K562 (cell line): ENCODE data around the gene CTXN1. TPM values are rescaled to one million over a fixed set of nuclear protein-coding genes. Genes with fewer than 3 reads are reported as not detected.
A peak's percentile ranks its signal among the peaks of the same experiment; 100 is the strongest.

Source experiments
- CHAMP1 ChIP-seq: fragments of 450-650 bp; IDR thresholded peaks from 2 replicates; pipeline ENCODE4 v1.6.1; 2016; ENCODE audit warnings: mild to moderate bottlenecking
- KLF6 ChIP-seq: fragments of 250-450 bp; sonication (Bioruptor Pico); IDR thresholded peaks from 2 replicates; pipeline ENCODE4 v1.4.0; 2020; ENCODE audit warnings: mild to moderate bottlenecking, moderate library complexity, borderline replicate concordance
- MCM7 ChIP-seq, 2 experiments: fragments of 450-650 bp; IDR thresholded peaks; 2 replicates each; pipeline ENCODE4 v1.6.1; 2016 to 2018
- MED1 ChIP-seq: sonication (generic); formaldehyde crosslinking; IDR thresholded peaks from 2 replicates; pipeline ENCODE4 v1.8.1; 2023; ENCODE audit warnings: missing genetic modification reagents, borderline replicate concordance
- MNT ChIP-seq, 2 experiments: fragments of 450-650 bp; conservative IDR thresholded peaks; 2 replicates each; pipeline ENCODE4 v1.6.1; 2017; ENCODE audit warnings: mild to moderate bottlenecking in 2 of 2, moderate library complexity in 2 of 2
- MYC ChIP-seq, 2 experiments: fragments of 250-450 bp in 1 of 2; sonication (Bioruptor Pico) in 1 of 2; IDR thresholded peaks; 2 replicates each; pipeline versions ENCODE4 v1.5.1 to v1.6.1; 2012 to 2021; ENCODE audit warnings: low read depth in 2 of 2, borderline replicate concordance in 1 of 2, improper control_type of control experiment in 1 of 2, low read length in 1 of 2, mild to moderate bottlenecking in 1 of 2, moderate library complexity in 1 of 2
- SREBF1 ChIP-seq: fragments of 150-350 bp; IDR thresholded peaks from 2 replicates; pipeline ENCODE4 v1.6.1; 2014; ENCODE audit warnings: antibody characterized with exemption, low read depth, low read length, borderline replicate concordance
- THAP7 ChIP-seq: fragments of 250-450 bp; sonication (Bioruptor Pico); IDR thresholded peaks from 2 replicates; pipeline ENCODE4 v1.5.0; 2021
- TSHZ1 ChIP-seq: fragments of 250-450 bp; sonication (Bioruptor Pico); IDR thresholded peaks from 2 replicates; pipeline ENCODE4 v1.4.0; 2020; ENCODE audit warnings: mild to moderate bottlenecking, moderate library complexity
- ZNF253 ChIP-seq: fragments of 250-450 bp; sonication (Bioruptor Pico); conservative IDR thresholded peaks from 2 replicates; pipeline ENCODE4 v1.6.1; 2021; ENCODE audit warnings: mild to moderate bottlenecking
- ZNF436 ChIP-seq: fragments of 250-450, 450-650 bp; sonication (Bioruptor Pico); formaldehyde crosslinking; IDR thresholded peaks from 2 replicates; pipeline ENCODE4 v1.7.0; 2020; ENCODE audit warnings: mild to moderate bottlenecking
- ZNF511 ChIP-seq: sonication (generic); formaldehyde crosslinking; IDR thresholded peaks from 2 replicates; pipeline ENCODE4 v1.8.0; 2022; ENCODE audit warnings: mild to moderate bottlenecking, missing genetic modification reagents
- ZNF639 ChIP-seq, 2 experiments: fragments of 200-800 bp in 1 of 2; sonication (Bioruptor generic) in 1 of 2; sonication (generic) in 1 of 2; formaldehyde crosslinking in 1 of 2; IDR thresholded peaks in 1 of 2; conservative IDR thresholded peaks in 1 of 2; 2 replicates each; pipeline versions ENCODE4 v1.5.0 to v1.6.1; 2016 to 2020; ENCODE audit warnings: missing compliant biosample characterization in 1 of 2, missing genetic modification characterization in 1 of 2, missing genetic modification reagents in 1 of 2
- ZNF785 ChIP-seq: fragments of 250-450 bp; sonication (Bioruptor Pico); IDR thresholded peaks from 2 replicates; pipeline ENCODE4 v1.4.0; 2020; ENCODE audit warnings: mild to moderate bottlenecking
- polyA plus RNA-seq, 8 experiments: library from polyadenylated mRNA; depleted of rRNA in 4 of 8; stranded (reverse) in 5 of 8; unstranded in 3 of 8; fragments of >200 nt; fragmentation: Nextera tagmentation in 2 of 8; fragmentation: Illumina TruSeq in 1 of 8; extraction: Ambion mirVana in 2 of 8; extraction: Trizol in 1 of 8; gene quantifications; 2 replicates each; pipeline versions ENCODE4 v1.2.1 to v1.2.3, GENCODE V29; 2011 to 2014; ENCODE audit warnings: inconsistent platforms in 1 of 8, missing spikeins in 1 of 8
- total RNA-seq, 7 experiments: library from RNA; depleted of rRNA in 6 of 7; stranded (reverse); fragments of >200 nt in 6 of 7; fragmentation: Illumina TruSeq in 2 of 7; extraction: Trizol in 2 of 7; gene quantifications; 2 replicates each; pipeline versions ENCODE4 v1.2.1 to v1.2.3, GENCODE V29; 2011 to 2021; ENCODE audit warnings: low replicate concordance in 1 of 7

CTXN1 gene
- total and polyA plus RNA-seq, 9 of the 15 experiments (the other 6 are each of a cell fraction or from before 2014, with no cell fraction given), result 0.15 to 37.4 (median 1.8) TPM; not detected in 2

- 0 out of 2 replicates have a peak, but pooled peaks have one; percentile 34 for TF ChIP-seq MYC (IDR thresholded peaks at IDR 0.05; ENCODE audit: low read depth, low read length)
- no peak for TF ChIP-seq MYC (CRISPR knock-in tag; IDR thresholded peaks at IDR 0.05; ENCODE audit: borderline replicate concordance, low read depth)
- no peak for TF ChIP-seq ZNF436 (CRISPR knock-in tag)
- TF ChIP-seq MCM7 (IDR thresholded peaks at IDR 0.05), result no peak
- TF ChIP-seq ZNF511 (CRISPR knock-in tag), result no peak
- peak in 1 of 2 experiments; percentile 46; a peak in 1 of 4 replicates for TF ChIP-seq MNT (conservative IDR thresholded peaks at IDR 0.05)
- TF ChIP-seq MED1 (CRISPR knock-in tag), result no peak
- no peak for TF ChIP-seq ZNF253
- TF ChIP-seq THAP7 (CRISPR knock-in tag), result no peak
- TF ChIP-seq SREBF1, result no peak
- no peak for TF ChIP-seq CHAMP1
- TF ChIP-seq ZNF639 (CRISPR knock-in tag; conservative IDR thresholded peaks at IDR 0.05 in 1 of 2, IDR thresholded peaks at IDR 0.05 in 1 of 2), result no peak
- no peak for TF ChIP-seq TSHZ1 (CRISPR knock-in tag)
- no peak for TF ChIP-seq KLF6
- no peak for TF ChIP-seq ZNF785 (CRISPR knock-in tag)
These were observed 33.3 kb upstream of the CTXN1 start (continued) for GRCh38 chr19:7959211-7959610.
